GM12891 (cell line): ENCODE measurements around the gene C1orf35.

ENCODE experiments used
- POLR2A ChIP-seq: IDR thresholded peaks from 2 replicates; pipeline ENCODE4 v1.6.1; 2011; ENCODE audit warnings: low read depth, low read length, control low read depth
- POLR2AphosphoS5 ChIP-seq: IDR thresholded peaks from 2 replicates; pipeline ENCODE4 v1.6.1; 2011; ENCODE audit warnings: low read depth, low read length, control low read depth
- POU2F2 ChIP-seq: IDR thresholded peaks from 2 replicates; pipeline ENCODE4 v1.6.1; 2011; ENCODE audit warnings: low read depth, mild to moderate bottlenecking, control low read depth, low read length, moderate library complexity
- SPI1 ChIP-seq: IDR thresholded peaks from 2 replicates; pipeline ENCODE4 v1.6.1; 2011; ENCODE audit warnings: low read depth, low read length, control low read depth
- TAF1 ChIP-seq: IDR thresholded peaks from 2 replicates; pipeline ENCODE4 v1.6.1; 2011; ENCODE audit warnings: low read depth, low read length, control low read depth

DNA sequence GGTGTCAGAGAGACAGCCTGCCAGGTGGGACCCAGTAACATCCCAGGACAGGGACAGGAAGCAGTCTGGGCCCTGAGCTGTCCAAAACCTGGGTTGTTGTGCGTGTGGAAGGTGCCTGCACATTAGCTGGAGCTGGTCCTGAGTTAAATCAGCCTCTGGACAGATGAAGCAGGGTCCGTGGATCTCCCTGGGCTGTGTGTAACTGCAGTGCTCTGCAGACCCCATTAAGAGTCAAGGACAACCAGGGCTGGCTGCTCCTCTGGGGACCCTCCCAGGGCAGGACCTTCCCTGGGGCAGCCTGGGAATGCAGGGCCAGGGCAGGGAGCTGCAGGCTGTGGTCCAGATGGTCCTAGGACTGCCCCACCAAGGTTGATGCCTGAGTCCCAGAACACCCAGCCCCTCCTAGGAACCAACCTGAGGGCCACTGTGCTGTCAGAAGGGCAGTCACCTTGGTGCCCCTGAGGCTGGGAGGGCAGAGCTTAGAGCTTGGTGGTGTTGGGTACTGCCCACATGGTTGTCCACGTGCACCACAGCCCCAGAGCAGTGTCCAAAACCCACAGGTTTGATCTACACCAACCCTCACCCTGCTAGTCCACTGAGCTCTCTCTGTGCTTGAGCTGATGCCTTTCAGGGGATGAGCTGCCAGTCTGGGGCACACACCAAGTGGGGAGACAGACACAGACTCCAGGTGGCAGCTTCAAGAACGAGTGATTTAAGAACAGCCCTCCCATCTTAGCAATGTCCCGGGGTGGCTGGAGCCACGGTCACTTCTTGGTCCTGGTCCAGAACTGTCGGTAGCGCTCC is 3.1 kb upstream of the C1orf35 start:
- TF ChIP-seq TAF1 (no peak), POLR2AphosphoS5 (no peak), POLR2A (no peak), SPI1 (no peak), POU2F2 (no peak)
